Measurements from ENCODE around the gene GIT1. TPM values are rescaled to one million over a fixed set of nuclear protein-coding genes. Genes with fewer than 3 reads are reported as not detected.

The GIT1 gene
- total and polyA plus RNA-seq, 2 of the 13 experiments (the other 11 are each of a cell fraction or from before 2014, with no cell fraction given), result 14.2 to 30.8 TPM

GRCh38 chr17:29613352-29613837, 23.9 kb upstream of the GIT1 start (continued):
- TF ChIP-seq TEF (CRISPR knock-in tag; IDR thresholded peaks at IDR 0.05) (no peak), ZNF446 (CRISPR knock-in tag; IDR thresholded peaks at IDR 0.05) (peak; percentile 75), TCF7 (IDR thresholded peaks at IDR 0.05; ENCODE audit: low read depth) (no peak), PREB (CRISPR knock-in tag; IDR thresholded peaks at IDR 0.05) (no peak), ZNF280B (CRISPR knock-in tag; IDR thresholded peaks at IDR 0.05; ENCODE audit: borderline replicate concordance) (peak; percentile 40; the same call in 1 of the 2 replicates), MAX (IDR thresholded peaks at IDR 0.05) (peak; percentile 98), NFE2 (CRISPR knock-in tag; IDR thresholded peaks at IDR 0.05) (no peak), NCOA1 (CRISPR knock-in tag; IDR thresholded peaks at IDR 0.05) (no peak), ZNF253 (CRISPR knock-in tag; IDR thresholded peaks at IDR 0.05; ENCODE audit: borderline replicate concordance) (peak; percentile 90; the same call in 1 of the 2 replicates), GABPB1 (CRISPR knock-in tag; IDR thresholded peaks at IDR 0.05) (peak; percentile 74), NFE2L1 (CRISPR knock-in tag; IDR thresholded peaks at IDR 0.05; ENCODE audit: borderline replicate concordance) (no peak), ARID2 (CRISPR knock-in tag; IDR thresholded peaks at IDR 0.05; ENCODE audit: borderline replicate concordance) (0 out of 2 replicates have a peak, but pooled peaks have one; percentile 57), ZGPAT (CRISPR knock-in tag; IDR thresholded peaks at IDR 0.05) (peak; percentile 71; the same call in 1 of the 2 replicates), SRSF9 (IDR thresholded peaks at IDR 0.05; ENCODE audit: borderline replicate concordance, insufficient read depth, low read depth, low read length, poor library complexity, severe bottlenecking) (no peak), TSC22D2 (CRISPR knock-in tag; IDR thresholded peaks at IDR 0.05; ENCODE audit: borderline replicate concordance) (peak; percentile 49; the same call in 1 of the 2 replicates), GPN1 (CRISPR knock-in tag; IDR thresholded peaks at IDR 0.05; ENCODE audit: borderline replicate concordance) (no peak; the same call in 1 of the 2 replicates), CBX1 (IDR thresholded peaks at IDR 0.05; ENCODE audit: low read depth) (peak; percentile 63), ARID5B (CRISPR knock-in tag; IDR thresholded peaks at IDR 0.05) (peak; percentile 57; the same call in 1 of the 2 replicates), AGO1 (IDR thresholded peaks at IDR 0.05; ENCODE audit: low read depth, low read length, poor library complexity, severe bottlenecking) (peak; percentile 48), NR2F6 (IDR thresholded peaks at IDR 0.05) (no peak), NR2F6 (CRISPR knock-in tag; IDR thresholded peaks at IDR 0.05) (no peak; the same call in 1 of the 2 replicates), NFIC (IDR thresholded peaks at IDR 0.05; ENCODE audit: low read length) (no peak)
